ENCODE data around the gene TMEM214. TPM values are rescaled to one million over a fixed set of nuclear protein-coding genes. Genes with fewer than 3 reads are reported as not detected.

Gene TMEM214
- total RNA-seq, 2 experiments from 2014 or later: 22.0 to 24.6 TPM

DNA sequence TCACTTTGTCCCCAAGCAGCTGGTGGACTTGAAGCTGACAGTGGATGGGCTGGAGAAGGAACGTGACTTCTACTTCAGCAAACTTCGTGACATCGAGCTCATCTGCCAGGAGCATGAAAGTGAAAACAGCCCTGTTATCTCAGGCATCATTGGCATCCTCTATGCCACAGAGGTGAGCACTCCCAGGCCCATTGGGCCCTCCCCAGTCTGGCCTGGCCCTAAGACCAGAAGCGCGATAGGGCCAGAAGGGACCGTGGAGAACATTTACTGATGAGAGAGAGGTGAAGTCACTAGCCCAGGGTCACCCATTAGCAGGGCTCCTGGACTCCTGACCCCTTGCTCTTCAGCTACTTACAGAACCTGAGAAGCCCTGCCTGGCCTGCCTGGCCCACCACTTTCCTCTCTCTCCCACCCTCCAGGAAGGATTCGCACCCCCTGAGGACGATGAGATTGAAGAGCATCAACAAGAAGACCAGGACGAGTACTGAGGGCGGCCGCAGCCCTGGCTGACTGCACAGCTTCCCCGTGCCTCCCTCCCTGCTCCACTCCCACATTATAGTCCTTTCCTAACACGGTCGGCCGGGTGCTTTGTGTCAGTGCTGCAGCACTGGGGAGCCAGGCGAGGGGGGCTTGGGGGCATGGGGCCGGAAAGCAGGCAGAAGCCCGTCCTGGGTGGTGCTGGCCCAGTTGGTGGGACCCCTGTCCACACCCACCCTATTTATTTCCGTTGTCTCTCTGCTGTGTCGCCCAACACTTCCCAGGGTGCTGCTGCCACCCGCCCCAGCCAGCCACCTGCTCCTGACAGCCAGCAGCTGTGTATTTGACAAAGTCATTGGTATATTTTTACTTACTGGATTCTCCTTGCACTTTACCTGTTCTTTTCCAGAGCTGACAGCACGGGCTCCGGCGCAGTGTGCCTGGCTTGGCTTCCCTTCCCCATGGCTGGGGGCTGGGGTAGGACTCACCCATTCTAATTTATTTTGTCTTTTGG lies 6.6 kb upstream of the TMEM214 start:
- Histone ChIP-seq H3K27ac (ENCODE audit: low read depth in 1 of 2, low read length in 2 of 2) (no peak overlapping the region), H3K4me3 (ENCODE audit: low read length) (no peak overlapping the region), H3K27me3 (ENCODE audit: control insufficient read depth in 1 of 2, insufficient read depth in 2 of 2, low read length in 2 of 2) (no peaks in the 10 kb centered on the region), H3K4me1 (ENCODE audit: insufficient read depth, low read length) (peaks cover 4% of the 10 kb centered on the region), H3K9me3 (ENCODE audit: control insufficient read depth in 1 of 2, insufficient read depth in 1 of 2, low read length in 2 of 2) (no peaks in the 10 kb centered on the region), H3K36me3 (ENCODE audit: insufficient read depth, low read length) (peaks cover 5% of the 10 kb centered on the region)
- no peaks in the 10 kb centered on the region for H3K27me3 Mint-ChIP-seq
- H3K4me3 Mint-ChIP-seq: no peak overlapping the region
- H3K9me3 Mint-ChIP-seq: no peaks in the 10 kb centered on the region
- peaks cover 7% of the 10 kb centered on the region for H3K4me1 Mint-ChIP-seq (ENCODE audit: low read depth)
- CTCF ChIA-PET: no interaction called here
- no peak for ATAC-seq (ENCODE audit: poor library complexity)
- no peak for DNase-seq
- H3K27ac Mint-ChIP-seq: no peak overlapping the region
- peaks cover 4% of the 10 kb centered on the region for H3K36me3 Mint-ChIP-seq (ENCODE audit: low read depth)
- TF ChIP-seq, protein P1, sequence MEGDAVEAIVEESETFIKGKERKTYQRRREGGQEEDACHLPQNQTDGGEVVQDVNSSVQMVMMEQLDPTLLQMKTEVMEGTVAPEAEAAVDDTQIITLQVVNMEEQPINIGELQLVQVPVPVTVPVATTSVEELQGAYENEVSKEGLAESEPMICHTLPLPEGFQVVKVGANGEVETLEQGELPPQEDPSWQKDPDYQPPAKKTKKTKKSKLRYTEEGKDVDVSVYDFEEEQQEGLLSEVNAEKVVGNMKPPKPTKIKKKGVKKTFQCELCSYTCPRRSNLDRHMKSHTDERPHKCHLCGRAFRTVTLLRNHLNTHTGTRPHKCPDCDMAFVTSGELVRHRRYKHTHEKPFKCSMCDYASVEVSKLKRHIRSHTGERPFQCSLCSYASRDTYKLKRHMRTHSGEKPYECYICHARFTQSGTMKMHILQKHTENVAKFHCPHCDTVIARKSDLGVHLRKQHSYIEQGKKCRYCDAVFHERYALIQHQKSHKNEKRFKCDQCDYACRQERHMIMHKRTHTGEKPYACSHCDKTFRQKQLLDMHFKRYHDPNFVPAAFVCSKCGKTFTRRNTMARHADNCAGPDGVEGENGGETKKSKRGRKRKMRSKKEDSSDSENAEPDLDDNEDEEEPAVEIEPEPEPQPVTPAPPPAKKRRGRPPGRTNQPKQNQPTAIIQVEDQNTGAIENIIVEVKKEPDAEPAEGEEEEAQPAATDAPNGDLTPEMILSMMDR (IDR thresholded peaks at IDR 0.05): no peak
- intact Hi-C loops (cut with DNase I, micrococcal nuclease): no loop called here
- POLR2A ChIA-PET: no interaction called here

DNA sequence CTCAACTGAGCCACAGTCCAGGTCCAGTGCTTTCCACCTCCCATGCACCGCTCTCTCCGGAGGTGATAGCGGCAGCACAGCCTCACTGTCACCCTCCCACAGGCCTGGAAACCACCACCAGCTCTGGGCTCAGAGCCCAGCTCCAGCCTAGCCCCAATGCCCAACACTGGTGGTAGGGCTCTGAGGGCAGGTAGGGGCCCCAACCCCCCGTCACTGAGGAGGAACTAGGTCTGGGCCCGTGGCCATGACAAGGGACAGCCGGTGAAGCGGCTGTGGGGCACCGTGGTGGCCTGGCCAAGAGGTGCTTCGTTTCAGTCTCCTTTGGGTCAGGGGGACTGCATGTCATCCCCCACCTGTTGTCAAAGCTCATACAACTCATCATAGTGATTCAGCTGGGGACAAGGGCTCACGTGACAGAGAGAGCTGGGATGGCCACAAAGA lies 5.5 kb upstream of the TMEM214 start:
- Histone ChIP-seq H3K27me3 (ENCODE audit: control insufficient read depth in 1 of 2, insufficient read depth in 2 of 2, low read length in 2 of 2) (no peaks in the 10 kb centered on the region), H3K4me1 (ENCODE audit: insufficient read depth, low read length) (peaks cover 13% of the 10 kb centered on the region), H3K36me3 (ENCODE audit: insufficient read depth, low read length) (peaks cover 4% of the 10 kb centered on the region), H3K4me3 (ENCODE audit: low read length) (no peak overlapping the region), H3K27ac (ENCODE audit: low read depth in 1 of 2, low read length in 2 of 2) (no peak overlapping the region), H3K9me3 (ENCODE audit: control insufficient read depth in 1 of 2, insufficient read depth in 1 of 2, low read length in 2 of 2) (no peaks in the 10 kb centered on the region)
- peaks cover 16% of the 10 kb centered on the region for H3K4me1 Mint-ChIP-seq (ENCODE audit: low read depth)
- H3K36me3 Mint-ChIP-seq (ENCODE audit: low read depth): peaks cover 4% of the 10 kb centered on the region
- intact Hi-C loops (cut with DNase I, micrococcal nuclease): no loop called here
- CTCF ChIA-PET: no interaction called here
- H3K4me3 Mint-ChIP-seq: no peak overlapping the region
- H3K27ac Mint-ChIP-seq: no peak overlapping the region
- ATAC-seq (ENCODE audit: poor library complexity): no peak
- POLR2A ChIA-PET: no interaction called here
- no peaks in the 10 kb centered on the region for H3K27me3 Mint-ChIP-seq
- TF ChIP-seq, protein P1 (IDR thresholded peaks at IDR 0.05): no peak
- no peak for DNase-seq
- no peaks in the 10 kb centered on the region for H3K9me3 Mint-ChIP-seq

DNA sequence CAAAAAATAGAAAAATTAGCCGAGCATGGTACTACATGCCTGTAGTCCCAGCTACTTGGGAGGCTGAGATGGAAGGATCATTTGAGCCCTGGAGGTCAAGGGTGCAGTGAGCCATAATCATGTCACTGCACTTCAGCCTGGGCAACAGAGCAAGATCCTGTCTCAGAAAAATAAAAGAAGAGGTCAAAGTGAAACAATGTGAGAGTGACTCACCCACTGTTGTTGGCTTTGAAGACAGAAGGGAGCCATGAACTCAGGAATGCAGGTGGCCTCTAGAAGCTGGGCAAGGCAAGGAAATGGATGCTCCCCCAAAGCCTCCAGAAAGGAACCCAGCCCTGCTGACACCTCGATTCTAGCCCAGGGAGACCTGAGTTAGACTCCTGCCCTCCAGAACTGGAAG lies 3.7 kb upstream of the TMEM214 start:
- Mint-ChIP-seq H3K4me1 (ENCODE audit: low read depth) (peaks cover 32% of the 10 kb centered on the region), H3K36me3 (ENCODE audit: low read depth) (peaks cover 17% of the 10 kb centered on the region), H3K4me3 (peak overlapping the region; percentile 37), H3K27me3 (no peaks in the 10 kb centered on the region), H3K9me3 (no peaks in the 10 kb centered on the region), H3K27ac (no peak overlapping the region)
- CTCF ChIA-PET: no interaction called here
- Histone ChIP-seq H3K4me3 (ENCODE audit: low read length) (no peak overlapping the region), H3K36me3 (ENCODE audit: insufficient read depth, low read length) (peaks cover 2% of the 10 kb centered on the region), H3K4me1 (ENCODE audit: insufficient read depth, low read length) (peaks cover 27% of the 10 kb centered on the region), H3K27ac (ENCODE audit: low read depth in 1 of 2, low read length in 2 of 2) (no peak overlapping the region), H3K9me3 (ENCODE audit: control insufficient read depth in 1 of 2, insufficient read depth in 1 of 2, low read length in 2 of 2) (no peaks in the 10 kb centered on the region), H3K27me3 (ENCODE audit: control insufficient read depth in 1 of 2, insufficient read depth in 2 of 2, low read length in 2 of 2) (no peaks in the 10 kb centered on the region)
- ATAC-seq (ENCODE audit: poor library complexity) (no peak), DNase-seq (no peak)
- intact Hi-C loops (cut with DNase I, micrococcal nuclease): no loop called here
- POLR2A ChIA-PET: no interaction called here
- TF ChIP-seq, protein P1 (IDR thresholded peaks at IDR 0.05): no peak

Data from CD4-positive, alpha-beta T cell (primary cell).